ENCODE data around the gene FLVCR2. TPM values are rescaled to one million over a fixed set of nuclear protein-coding genes. Genes with fewer than 3 reads are reported as not detected.

FLVCR2 gene
- polyA plus RNA-seq, 3 donors, result 13.2 to 36.6 (median 16.3) TPM

- Mint-ChIP-seq H3K9me3 (peaks cover 3 to 10% (median 8%) of the 10 kb centered on the region in 7 donors), H3K36me3 (no peaks in the 10 kb centered on the region), H3K4me1 (peaks cover 30% of the 10 kb centered on the region), H3K4me3 (no peak overlapping the region), H3K27ac (no peak overlapping the region), H3K27me3 (ENCODE audit: low read depth in 3 of 3) (peaks cover 0 to 4% (median 3%) of the 10 kb centered on the region in 3 donors)
- no peak overlapping the region for H2AFZ ChIP-seq (ENCODE audit: insufficient read depth, low read depth, low read length, poor library complexity, severe bottlenecking)
- H4K20me1 ChIP-seq (ENCODE audit: insufficient read depth, low read length), result no peaks in the 10 kb centered on the region
- no peak overlapping the region for H3K4me2 ChIP-seq (replicated peaks; ENCODE audit: extremely low read depth, low read length, poor library complexity, severe bottlenecking)
- WGBS (ENCODE audit: insufficient coverage), result 4% methylated on average over 4 of the region's 6 CpGs
- no peaks in the 10 kb centered on the region for H3K27me3 ChIP-seq (ENCODE audit: control insufficient read depth in 2 of 2, insufficient read depth in 2 of 2, low read length in 2 of 2)
- DNase-seq, result peak; percentile 32 to 66 (median 64)
- TF ChIP-seq CTCF (IDR thresholded peaks at IDR 0.05), result peak; percentile 91
- H3K27ac ChIP-seq (ENCODE audit: low read depth in 1 of 2, low read length in 2 of 2), result no peak overlapping the region
- no peak overlapping the region for H3K4me3 ChIP-seq (replicated peaks in 1 of 3; ENCODE audit: low read depth in 2 of 3, low read length in 3 of 3)
- H3K9ac ChIP-seq (ENCODE audit: insufficient read depth, low read length, poor library complexity, severe bottlenecking), result no peak overlapping the region
- peaks cover 0 to 11% of the 10 kb centered on the region in 2 donors for H3K9me3 ChIP-seq (replicated peaks in 1 of 2; ENCODE audit: control insufficient read depth in 1 of 2, insufficient read depth in 1 of 2, low read length in 2 of 2)
- intact Hi-C loops (cut with micrococcal nuclease), result no loop called here
- peaks cover 22 to 26% of the 10 kb centered on the region in 2 donors for H3K4me1 ChIP-seq (ENCODE audit: control insufficient read depth in 1 of 2, insufficient read depth in 2 of 2, low read length in 2 of 2)
- H3K36me3 ChIP-seq (replicated peaks in 1 of 2; ENCODE audit: control insufficient read depth in 1 of 2, insufficient read depth in 2 of 2, low read length in 2 of 2), result no peaks in the 10 kb centered on the region
- H3K79me2 ChIP-seq (ENCODE audit: insufficient read depth, low read length), result no peaks in the 10 kb centered on the region
Observed at GRCh38 chr14:75561013-75561432, 17.4 kb upstream of the FLVCR2 start.

GRCh38 chr14:75562089-75562488 is 16.3 kb upstream of the FLVCR2 start:
- Histone ChIP-seq H3K27me3 (ENCODE audit: control insufficient read depth in 2 of 2, insufficient read depth in 2 of 2, low read length in 2 of 2) (no peaks in the 10 kb centered on the region), H3K79me2 (ENCODE audit: insufficient read depth, low read length) (no peaks in the 10 kb centered on the region), H3K4me2 (replicated peaks; ENCODE audit: extremely low read depth, low read length, poor library complexity, severe bottlenecking) (no peak overlapping the region), H3K27ac (ENCODE audit: low read depth in 1 of 2, low read length in 2 of 2) (no peak overlapping the region), H2AFZ (ENCODE audit: insufficient read depth, low read depth, low read length, poor library complexity, severe bottlenecking) (no peak overlapping the region), H3K4me3 (replicated peaks in 1 of 3; ENCODE audit: low read depth in 2 of 3, low read length in 3 of 3) (no peak overlapping the region), H3K9ac (ENCODE audit: insufficient read depth, low read length, poor library complexity, severe bottlenecking) (no peak overlapping the region), H3K4me1 (ENCODE audit: control insufficient read depth in 1 of 2, insufficient read depth in 2 of 2, low read length in 2 of 2) (peaks cover 22 to 26% of the 10 kb centered on the region in 2 donors), H4K20me1 (ENCODE audit: insufficient read depth, low read length) (no peaks in the 10 kb centered on the region), H3K9me3 (replicated peaks in 1 of 2; ENCODE audit: control insufficient read depth in 1 of 2, insufficient read depth in 1 of 2, low read length in 2 of 2) (peaks cover 0 to 7% of the 10 kb centered on the region in 2 donors), H3K36me3 (replicated peaks in 1 of 2; ENCODE audit: control insufficient read depth in 1 of 2, insufficient read depth in 2 of 2, low read length in 2 of 2) (no peaks in the 10 kb centered on the region)
- H3K9me3 Mint-ChIP-seq, result peaks cover 2 to 7% (median 4%) of the 10 kb centered on the region in 7 donors
- WGBS (ENCODE audit: insufficient coverage), result 77% methylated on average over 7 of the region's 7 CpGs
- H3K4me1 Mint-ChIP-seq, result peaks cover 32% of the 10 kb centered on the region
- no peak for DNase-seq
- no peak overlapping the region for H3K27ac Mint-ChIP-seq
- no peak for TF ChIP-seq CTCF (IDR thresholded peaks at IDR 0.05)
- H3K4me3 Mint-ChIP-seq, result no peak overlapping the region
- intact Hi-C loops (cut with micrococcal nuclease), result no loop called here
- peaks cover 0 to 6% (median 3%) of the 10 kb centered on the region in 3 donors for H3K27me3 Mint-ChIP-seq (ENCODE audit: low read depth in 3 of 3)
- no peaks in the 10 kb centered on the region for H3K36me3 Mint-ChIP-seq

All from CD14-positive monocyte (primary cell).